Measurements from ENCODE around the gene MGAT4A. TPM values are rescaled to one million over a fixed set of nuclear protein-coding genes. Genes with fewer than 3 reads are reported as not detected.

MGAT4A gene
- total RNA-seq, 1 donor from 2014 or later: 15.7 TPM

DNA sequence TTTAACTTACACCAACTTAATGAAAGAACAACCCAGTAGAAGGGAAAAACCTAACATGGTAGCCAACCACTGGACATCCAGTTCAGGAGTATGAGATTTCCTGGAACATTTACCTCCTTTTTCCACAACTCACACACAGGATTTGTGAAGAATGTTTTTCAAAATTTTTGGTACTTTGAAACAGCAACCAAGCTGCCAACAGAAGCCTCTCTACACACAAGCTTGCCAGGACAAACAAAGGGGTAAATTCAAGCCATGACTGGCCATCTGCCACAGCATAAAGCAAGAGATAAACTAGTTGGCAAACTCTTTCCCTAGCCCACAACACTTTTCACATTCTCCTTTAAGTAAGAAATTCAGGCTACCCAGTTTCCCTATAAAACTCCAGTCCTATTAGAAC is 21.4 kb downstream of the MGAT4A start:
- H3K4me1 Mint-ChIP-seq: peaks cover 56% of the 10 kb centered on the region
- no peak for ATAC-seq (ENCODE audit: low read depth)
- ChIA-PET CTCF (no interaction called here), POLR2A (interaction anchor here (1.1 to 1.5 kb wide), 2 partner anchors 21 to 22 kb away, joined by 3 read pairs; partner anchors contain the start of gene MGAT4A)
- peak overlapping the region; percentile 75 for H3K4me3 Mint-ChIP-seq
- TF ChIP-seq, protein P1, sequence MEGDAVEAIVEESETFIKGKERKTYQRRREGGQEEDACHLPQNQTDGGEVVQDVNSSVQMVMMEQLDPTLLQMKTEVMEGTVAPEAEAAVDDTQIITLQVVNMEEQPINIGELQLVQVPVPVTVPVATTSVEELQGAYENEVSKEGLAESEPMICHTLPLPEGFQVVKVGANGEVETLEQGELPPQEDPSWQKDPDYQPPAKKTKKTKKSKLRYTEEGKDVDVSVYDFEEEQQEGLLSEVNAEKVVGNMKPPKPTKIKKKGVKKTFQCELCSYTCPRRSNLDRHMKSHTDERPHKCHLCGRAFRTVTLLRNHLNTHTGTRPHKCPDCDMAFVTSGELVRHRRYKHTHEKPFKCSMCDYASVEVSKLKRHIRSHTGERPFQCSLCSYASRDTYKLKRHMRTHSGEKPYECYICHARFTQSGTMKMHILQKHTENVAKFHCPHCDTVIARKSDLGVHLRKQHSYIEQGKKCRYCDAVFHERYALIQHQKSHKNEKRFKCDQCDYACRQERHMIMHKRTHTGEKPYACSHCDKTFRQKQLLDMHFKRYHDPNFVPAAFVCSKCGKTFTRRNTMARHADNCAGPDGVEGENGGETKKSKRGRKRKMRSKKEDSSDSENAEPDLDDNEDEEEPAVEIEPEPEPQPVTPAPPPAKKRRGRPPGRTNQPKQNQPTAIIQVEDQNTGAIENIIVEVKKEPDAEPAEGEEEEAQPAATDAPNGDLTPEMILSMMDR (IDR thresholded peaks at IDR 0.05): no peak
- no peak for DNase-seq
- no peak overlapping the region for H3K27ac Mint-ChIP-seq
- H3K9me3 Mint-ChIP-seq: no peaks in the 10 kb centered on the region
- intact Hi-C loops (cut with micrococcal nuclease): no loop called here
- no peaks in the 10 kb centered on the region for H3K36me3 Mint-ChIP-seq (ENCODE audit: low read depth)
- H3K27me3 Mint-ChIP-seq: no peaks in the 10 kb centered on the region

DNA sequence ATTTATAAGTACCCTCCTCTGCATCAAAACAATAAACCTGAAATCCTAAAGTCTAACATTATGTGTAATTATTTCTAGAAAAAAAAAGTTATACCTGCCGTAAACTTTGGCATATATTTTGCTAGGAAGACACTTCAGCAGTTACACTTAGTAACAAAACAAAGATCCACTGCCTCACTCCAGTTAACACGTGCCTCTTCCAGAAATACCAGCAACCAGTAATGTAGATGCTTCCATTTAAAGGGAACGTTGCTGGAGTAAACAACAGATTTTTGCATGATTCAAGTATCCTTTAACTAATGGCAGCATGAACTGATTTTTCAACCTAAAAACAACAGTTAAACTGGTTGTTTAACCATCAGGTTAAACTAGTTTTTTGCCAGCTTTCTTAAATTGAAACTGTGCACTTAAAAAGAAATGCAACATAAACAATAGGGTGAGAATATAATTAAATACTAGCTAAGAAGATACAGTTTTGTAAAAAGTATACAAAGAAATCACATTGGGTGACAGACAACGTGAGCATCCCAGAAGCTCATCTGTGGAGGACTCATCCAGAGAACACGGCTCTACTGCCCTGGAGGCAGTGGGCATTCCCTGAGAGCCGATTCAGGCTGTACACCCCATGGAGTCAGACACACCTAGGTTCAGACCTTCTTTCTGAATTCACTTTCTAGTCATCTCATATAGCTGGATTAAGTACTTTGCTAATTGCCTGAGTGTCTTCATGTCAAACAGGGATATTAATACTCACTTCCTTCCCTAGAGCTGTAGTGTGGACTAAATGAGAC is 22.3 kb downstream of the MGAT4A start:
- TF ChIP-seq, protein P1 (IDR thresholded peaks at IDR 0.05): no peak
- H3K36me3 Mint-ChIP-seq (ENCODE audit: low read depth): no peaks in the 10 kb centered on the region
- no peak for DNase-seq
- peaks cover 47% of the 10 kb centered on the region for H3K4me1 Mint-ChIP-seq
- H3K27ac Mint-ChIP-seq: no peak overlapping the region
- CTCF ChIA-PET: no interaction called here
- peak overlapping the region; percentile 9 for H3K4me3 Mint-ChIP-seq
- no peak for ATAC-seq (ENCODE audit: low read depth)
- H3K9me3 Mint-ChIP-seq: no peaks in the 10 kb centered on the region
- POLR2A ChIA-PET: interaction anchor here (0.6 to 1.1 kb wide), 2 partner anchors 15 to 23 kb away, joined by 3 read pairs; partner anchors contain the start of gene MGAT4A
- H3K27me3 Mint-ChIP-seq: no peaks in the 10 kb centered on the region
- intact Hi-C loops (cut with micrococcal nuclease): no loop called here

DNA sequence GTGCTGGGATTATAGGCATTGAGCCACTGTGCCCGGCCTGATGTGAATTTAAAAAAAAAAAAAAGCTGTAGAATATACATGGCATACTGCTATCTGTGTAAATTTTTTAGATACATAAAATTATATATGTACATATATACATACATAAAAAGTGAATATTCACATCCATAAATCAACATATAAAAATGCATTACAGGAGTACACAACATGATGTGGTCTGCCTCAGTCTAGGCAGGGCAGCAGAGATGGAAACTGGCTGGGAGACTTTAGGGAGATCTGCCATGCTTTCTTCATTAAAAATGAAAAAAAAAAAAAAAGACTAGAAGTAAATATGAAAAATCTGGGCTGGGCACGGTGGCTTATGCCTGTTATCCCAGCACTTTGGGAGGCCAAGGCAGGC is 24.3 kb downstream of the MGAT4A start:
- Mint-ChIP-seq H3K27me3 (no peaks in the 10 kb centered on the region), H3K36me3 (ENCODE audit: low read depth) (peaks cover 2% of the 10 kb centered on the region), H3K4me1 (peaks cover 41% of the 10 kb centered on the region), H3K27ac (no peak overlapping the region), H3K9me3 (no peaks in the 10 kb centered on the region), H3K4me3 (no peak overlapping the region)
- no peak for ATAC-seq (ENCODE audit: low read depth)
- CTCF ChIA-PET: no interaction called here
- TF ChIP-seq, protein P1 (IDR thresholded peaks at IDR 0.05): no peak
- POLR2A ChIA-PET: interaction anchor here (0.7 kb wide), 1 partner anchor 8 kb away, joined by 3 read pairs; no protein-coding TSS in a partner anchor
- intact Hi-C loops (cut with micrococcal nuclease): no loop called here
- no peak for DNase-seq

DNA sequence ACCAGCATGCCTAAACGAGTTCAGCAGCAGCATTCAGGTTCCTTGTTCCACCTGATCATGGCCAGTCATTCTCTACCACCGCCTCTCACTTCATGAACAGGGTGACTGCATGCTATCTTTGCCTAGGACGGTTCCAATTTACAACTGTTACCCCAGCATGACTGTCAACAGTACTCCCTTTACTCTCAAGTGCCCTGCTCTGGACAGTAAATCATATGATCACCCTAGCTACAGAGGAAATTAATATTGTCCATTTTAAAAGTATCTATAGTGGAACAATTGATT is 25.7 kb downstream of the MGAT4A start:
- ATAC-seq (ENCODE audit: low read depth) (no peak), DNase-seq (no peak)
- no peak overlapping the region for H3K4me3 Mint-ChIP-seq
- TF ChIP-seq, protein P1 (IDR thresholded peaks at IDR 0.05): no peak
- no peaks in the 10 kb centered on the region for H3K27me3 Mint-ChIP-seq
- CTCF ChIA-PET: no interaction called here
- H3K36me3 Mint-ChIP-seq (ENCODE audit: low read depth): peaks cover 2% of the 10 kb centered on the region
- POLR2A ChIA-PET: no interaction called here
- H3K27ac Mint-ChIP-seq: no peak overlapping the region
- intact Hi-C loops (cut with micrococcal nuclease): no loop called here
- no peaks in the 10 kb centered on the region for H3K9me3 Mint-ChIP-seq
- H3K4me1 Mint-ChIP-seq: peaks cover 30% of the 10 kb centered on the region

DNA sequence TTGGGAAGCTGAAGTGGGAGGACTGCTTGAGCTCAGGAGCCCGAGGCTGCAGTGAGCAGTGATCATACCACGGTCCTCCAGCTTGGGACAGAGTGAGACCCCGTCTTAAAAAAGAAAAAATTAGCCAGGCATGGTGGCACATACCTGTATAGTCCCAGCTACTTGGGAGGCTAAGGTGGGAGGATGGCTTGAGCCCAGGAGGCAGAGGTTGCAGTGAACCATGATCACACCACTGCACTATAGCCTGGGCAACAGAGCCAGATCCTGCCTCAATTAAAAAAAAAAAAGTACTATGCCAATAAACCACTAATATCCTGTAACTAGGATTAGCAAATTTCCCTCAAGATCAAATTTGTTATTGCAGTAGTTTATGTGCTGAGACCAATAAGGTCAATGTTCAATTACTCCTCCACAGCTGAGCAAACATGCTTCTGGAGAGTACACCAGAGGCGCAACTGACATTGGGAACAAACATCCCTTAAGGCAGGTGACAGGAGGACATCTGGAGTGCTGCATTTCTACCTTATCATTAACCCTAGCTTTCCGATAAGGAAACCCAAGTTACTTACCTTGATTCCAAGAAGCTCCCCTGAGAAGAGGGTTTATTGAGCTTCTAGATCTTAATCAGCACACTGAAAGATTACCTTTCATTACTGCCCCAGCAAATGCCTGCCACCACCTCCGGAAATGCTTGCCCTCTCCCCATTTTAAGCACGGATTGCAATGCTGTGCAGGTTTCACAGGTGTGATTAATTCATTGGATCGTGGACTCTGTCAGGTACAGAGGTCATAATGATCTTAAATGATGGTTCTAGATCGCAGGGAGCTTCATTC is 26.2 kb downstream of the MGAT4A start:
- peaks cover 25% of the 10 kb centered on the region for H3K4me1 Mint-ChIP-seq
- ATAC-seq (ENCODE audit: low read depth): no peak
- H3K36me3 Mint-ChIP-seq (ENCODE audit: low read depth): peaks cover 2% of the 10 kb centered on the region
- intact Hi-C loops (cut with micrococcal nuclease): no loop called here
- H3K27ac Mint-ChIP-seq: no peak overlapping the region
- ChIA-PET CTCF (no interaction called here), POLR2A (no interaction called here)
- H3K4me3 Mint-ChIP-seq: no peak overlapping the region
- no peaks in the 10 kb centered on the region for H3K9me3 Mint-ChIP-seq
- TF ChIP-seq, protein P1 (IDR thresholded peaks at IDR 0.05): no peak
- no peaks in the 10 kb centered on the region for H3K27me3 Mint-ChIP-seq
- DNase-seq: no peak

Measured in activated B cell treated with CpG ODN at 0.5 μM for 24 hours (primary cell).